OCI-LY7 (cell line): ENCODE results near the gene TTLL6.

Source experiments
- EZH2phosphoT487 ChIP-seq: fragments of 200-600 bp; sonication (generic); IDR thresholded peaks from 2 replicates; pipeline ENCODE4 v1.6.1; 2018; ENCODE audit warnings: low read depth, borderline replicate concordance, mild to moderate bottlenecking, mixed run types, antibody characterized with exemption, low read length, moderate library complexity, mixed read lengths
- TF ChIP-seq, protein P1 (sequence below): fragments of 200-600 bp; sonication (generic); conservative IDR thresholded peaks from 2 replicates; pipeline ENCODE4 v1.5.1; 2014; ENCODE audit warnings: mild to moderate bottlenecking, antibody characterized with exemption, low read length, moderate library complexity, mixed read lengths

DNA sequence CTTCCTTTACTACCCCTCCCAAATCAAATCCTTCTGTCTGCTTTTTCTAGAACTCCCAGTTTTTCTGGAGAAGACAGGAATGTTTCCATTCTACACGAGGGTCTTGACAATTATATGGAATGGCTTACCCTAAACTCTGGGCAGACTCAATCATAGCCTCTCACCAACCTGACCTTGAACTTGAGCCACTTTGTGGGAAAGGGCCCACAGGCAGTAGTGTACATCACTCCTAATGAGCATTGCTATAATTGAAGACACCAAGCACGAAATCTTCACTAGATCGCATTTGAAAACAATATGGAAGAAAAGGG lies 86.8 kb downstream of the TTLL6 start:
- TF ChIP-seq, protein P1, sequence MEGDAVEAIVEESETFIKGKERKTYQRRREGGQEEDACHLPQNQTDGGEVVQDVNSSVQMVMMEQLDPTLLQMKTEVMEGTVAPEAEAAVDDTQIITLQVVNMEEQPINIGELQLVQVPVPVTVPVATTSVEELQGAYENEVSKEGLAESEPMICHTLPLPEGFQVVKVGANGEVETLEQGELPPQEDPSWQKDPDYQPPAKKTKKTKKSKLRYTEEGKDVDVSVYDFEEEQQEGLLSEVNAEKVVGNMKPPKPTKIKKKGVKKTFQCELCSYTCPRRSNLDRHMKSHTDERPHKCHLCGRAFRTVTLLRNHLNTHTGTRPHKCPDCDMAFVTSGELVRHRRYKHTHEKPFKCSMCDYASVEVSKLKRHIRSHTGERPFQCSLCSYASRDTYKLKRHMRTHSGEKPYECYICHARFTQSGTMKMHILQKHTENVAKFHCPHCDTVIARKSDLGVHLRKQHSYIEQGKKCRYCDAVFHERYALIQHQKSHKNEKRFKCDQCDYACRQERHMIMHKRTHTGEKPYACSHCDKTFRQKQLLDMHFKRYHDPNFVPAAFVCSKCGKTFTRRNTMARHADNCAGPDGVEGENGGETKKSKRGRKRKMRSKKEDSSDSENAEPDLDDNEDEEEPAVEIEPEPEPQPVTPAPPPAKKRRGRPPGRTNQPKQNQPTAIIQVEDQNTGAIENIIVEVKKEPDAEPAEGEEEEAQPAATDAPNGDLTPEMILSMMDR, result no peak
- no peak for TF ChIP-seq EZH2phosphoT487
